ENCODE results near the gene LY86.
"Not testable (repeated sequence)": the region's sequence is repeated elsewhere in the genome, so short reads cannot be mapped to it uniquely, and the experiment has no call there.

Gene LY86

DNA sequence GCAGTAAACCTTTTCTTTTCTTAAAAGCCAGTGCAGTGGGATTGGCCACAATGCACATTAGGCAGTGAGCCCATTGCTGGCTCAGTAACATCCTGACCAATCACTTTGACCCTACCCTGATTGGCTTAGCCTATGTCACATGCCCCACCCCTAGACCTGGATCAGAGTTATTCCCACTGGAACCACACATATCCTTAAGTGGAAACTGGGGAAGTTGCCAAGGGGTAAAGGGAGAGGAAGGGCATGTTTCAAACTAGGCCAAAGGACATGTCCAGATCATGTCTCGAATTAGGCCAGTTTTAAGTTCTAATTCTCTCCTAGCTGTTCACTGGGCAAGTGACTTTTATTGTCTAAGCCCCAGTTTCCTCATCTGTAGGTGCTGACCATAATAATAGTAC is 69.3 kb downstream of the LY86 start:
- Mint-ChIP-seq H3K27me3 (no peaks in the 10 kb centered on the region), H3K36me3 (ENCODE audit: low read depth) (no peaks in the 10 kb centered on the region), H3K27ac (peak overlapping the region; percentile 92), H3K9me3 (no peaks in the 10 kb centered on the region), H3K4me3 (no peak overlapping the region), H3K4me1 (ENCODE audit: low read depth) (peaks cover 68% of the 10 kb centered on the region)

DNA sequence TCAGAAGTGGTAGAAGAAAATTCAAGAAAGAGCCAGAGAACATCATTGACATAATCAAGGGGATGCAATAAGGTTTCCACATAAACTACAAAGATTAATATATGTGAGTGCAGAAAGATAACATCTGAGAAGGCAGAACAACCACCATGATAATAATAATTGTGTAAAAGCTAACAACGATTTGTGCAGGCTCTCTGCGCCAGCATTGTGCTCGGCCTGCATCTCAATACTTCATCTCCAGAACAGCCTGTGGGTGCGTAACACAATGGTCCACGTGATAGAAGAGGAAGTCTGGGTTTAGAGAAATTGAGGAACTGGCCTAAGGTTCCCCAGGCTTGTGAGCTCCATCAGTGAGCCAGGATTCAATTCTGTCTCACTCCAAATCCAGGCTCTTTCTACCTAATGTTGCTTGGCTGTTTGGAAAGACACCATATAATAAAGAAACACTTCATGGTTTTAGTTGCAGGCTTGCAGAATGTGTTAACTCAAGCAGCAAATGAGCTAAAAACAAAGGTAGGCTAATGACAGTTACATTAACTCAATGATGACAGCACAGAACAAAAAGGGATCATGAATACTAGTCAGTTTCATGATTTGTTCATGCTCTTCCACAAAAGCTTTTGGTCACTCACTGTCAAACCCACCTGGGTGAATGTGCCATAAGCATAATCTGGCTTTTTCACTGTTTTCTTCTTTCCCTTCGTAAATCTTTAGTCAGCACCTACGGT is 71.2 kb downstream of the LY86 start:
- no peaks in the 10 kb centered on the region for H3K27me3 Mint-ChIP-seq
- H3K9me3 Mint-ChIP-seq: no peaks in the 10 kb centered on the region
- peaks cover 55% of the 10 kb centered on the region for H3K4me1 Mint-ChIP-seq (ENCODE audit: low read depth)
- H3K27ac Mint-ChIP-seq: peak overlapping the region; percentile 83
- H3K36me3 Mint-ChIP-seq (ENCODE audit: low read depth): no peaks in the 10 kb centered on the region
- H3K4me3 Mint-ChIP-seq: no peak overlapping the region

DNA sequence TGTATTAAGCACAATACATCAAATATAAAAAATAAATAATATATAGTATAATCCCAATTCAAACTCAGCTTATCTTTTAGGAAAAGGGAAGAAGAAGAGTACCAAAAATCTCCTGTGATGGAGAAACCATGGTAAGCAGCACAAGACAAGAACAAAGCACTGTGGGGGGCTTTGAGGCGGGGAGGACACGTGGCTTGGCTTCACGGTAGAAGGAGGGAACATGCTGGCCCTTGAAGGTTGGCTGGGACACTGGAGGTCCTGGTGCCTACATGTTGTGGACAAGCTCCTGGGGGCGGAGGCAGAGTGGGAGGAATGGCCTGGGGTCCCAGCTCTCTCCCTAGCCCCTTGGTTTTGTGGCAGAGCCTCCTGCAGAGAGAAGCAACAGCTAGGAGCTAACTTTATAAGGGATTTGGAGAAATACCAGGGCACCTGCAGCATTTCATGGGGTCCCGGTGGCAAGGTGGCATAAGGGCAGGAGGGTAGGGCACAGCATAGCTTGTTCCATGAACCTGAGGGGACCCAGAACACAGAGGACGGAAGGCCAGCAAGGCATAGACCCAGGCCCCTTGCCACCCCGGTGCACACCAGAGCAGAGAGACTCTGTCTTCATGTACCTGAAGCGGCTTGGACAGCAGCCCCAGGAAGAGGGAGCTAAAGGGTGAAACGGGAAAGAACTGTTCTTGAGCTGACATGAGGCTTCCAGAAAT is 72.0 kb downstream of the LY86 start:
- no peaks in the 10 kb centered on the region for H3K27me3 Mint-ChIP-seq
- no peak overlapping the region for H3K27ac Mint-ChIP-seq
- peaks cover 47% of the 10 kb centered on the region for H3K4me1 Mint-ChIP-seq (ENCODE audit: low read depth)
- H3K9me3 Mint-ChIP-seq: no peaks in the 10 kb centered on the region
- no peak overlapping the region for H3K4me3 Mint-ChIP-seq
- no peaks in the 10 kb centered on the region for H3K36me3 Mint-ChIP-seq (ENCODE audit: low read depth)

DNA sequence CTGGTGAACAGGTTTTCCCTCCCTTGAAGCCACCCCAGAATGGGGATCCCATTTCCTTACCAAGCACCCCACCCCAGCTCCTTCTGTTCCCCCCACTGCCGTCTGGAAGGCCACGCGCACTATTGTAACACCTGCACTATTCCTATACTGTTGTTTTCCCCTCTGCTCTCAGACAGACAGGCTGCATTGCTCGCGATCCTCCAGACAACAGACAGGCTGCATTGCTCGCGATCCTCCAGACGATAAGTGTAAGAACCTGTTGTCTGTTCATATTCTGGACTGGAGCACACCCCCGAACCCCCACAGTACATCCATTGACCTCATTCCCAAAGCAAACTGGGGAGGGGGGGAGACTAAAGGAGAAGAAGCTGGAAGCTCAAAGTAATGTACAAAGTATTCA is 72.7 kb downstream of the LY86 start:
- H3K27ac Mint-ChIP-seq: no peak overlapping the region
- peaks cover 40% of the 10 kb centered on the region for H3K4me1 Mint-ChIP-seq (ENCODE audit: low read depth)
- no peaks in the 10 kb centered on the region for H3K9me3 Mint-ChIP-seq
- no peak overlapping the region for H3K4me3 Mint-ChIP-seq
- H3K27me3 Mint-ChIP-seq: no peaks in the 10 kb centered on the region
- H3K36me3 Mint-ChIP-seq (ENCODE audit: low read depth): no peaks in the 10 kb centered on the region

DNA sequence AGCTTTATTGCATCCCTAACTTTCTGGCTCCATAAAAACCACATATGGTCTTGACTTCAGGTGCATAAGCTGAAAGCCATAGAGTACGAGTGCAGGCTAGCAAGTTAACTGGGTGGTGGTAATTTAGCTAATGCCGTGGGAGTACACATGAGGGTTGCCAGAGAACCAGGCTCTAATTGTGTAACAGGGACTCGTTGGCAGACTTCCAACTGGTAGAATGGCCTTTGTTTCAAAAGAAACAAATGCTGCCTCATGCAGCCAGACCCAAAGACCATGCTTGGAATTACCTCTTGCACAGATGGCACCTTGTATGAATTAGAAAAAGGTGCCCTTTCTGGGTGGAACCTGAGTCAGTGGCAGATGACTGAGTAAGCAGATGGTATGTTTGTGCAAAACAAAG is 73.2 kb downstream of the LY86 start:
- no peaks in the 10 kb centered on the region for H3K36me3 Mint-ChIP-seq (ENCODE audit: low read depth)
- H3K4me3 Mint-ChIP-seq: no peak overlapping the region
- H3K27ac Mint-ChIP-seq: no peak overlapping the region
- H3K9me3 Mint-ChIP-seq: no peaks in the 10 kb centered on the region
- H3K4me1 Mint-ChIP-seq (ENCODE audit: low read depth): peaks cover 36% of the 10 kb centered on the region
- no peaks in the 10 kb centered on the region for H3K27me3 Mint-ChIP-seq

DNA sequence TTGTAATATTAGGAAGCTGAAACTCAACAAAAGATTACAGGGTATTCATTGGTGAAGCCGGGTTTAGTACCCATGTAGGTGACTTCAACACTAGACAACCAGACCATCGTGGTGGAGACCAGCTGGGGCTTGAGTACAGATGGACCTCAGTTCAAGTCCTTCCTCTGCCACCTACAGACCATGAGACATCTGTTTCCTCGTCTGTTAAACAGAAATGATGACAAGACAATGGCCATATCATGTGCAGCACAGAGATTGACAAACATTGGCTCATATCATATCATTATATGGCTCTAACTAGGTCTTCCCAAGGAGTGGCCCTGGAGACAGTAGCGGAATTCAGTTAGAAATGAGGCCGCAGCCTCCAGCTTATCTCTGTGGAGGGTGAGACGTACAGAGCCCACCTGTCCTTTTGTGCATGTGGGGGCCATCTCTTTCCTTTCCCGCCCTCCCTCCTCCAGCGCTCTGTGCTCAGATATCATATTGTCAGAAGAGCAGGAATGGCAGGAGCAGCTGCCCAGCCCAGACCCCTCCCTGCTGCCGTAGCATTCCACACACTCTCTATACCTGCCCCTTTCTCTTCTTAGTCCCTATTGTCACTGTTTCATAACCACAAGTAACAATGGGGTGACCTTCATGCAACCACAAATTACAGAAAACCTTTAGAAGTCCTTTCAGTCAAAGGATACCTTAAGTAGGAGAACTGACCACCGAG is 75.1 kb downstream of the LY86 start:
- no peak overlapping the region for H3K27ac Mint-ChIP-seq
- H3K4me1 Mint-ChIP-seq (ENCODE audit: low read depth): peaks cover 18% of the 10 kb centered on the region
- no peak overlapping the region for H3K4me3 Mint-ChIP-seq
- H3K36me3 Mint-ChIP-seq (ENCODE audit: low read depth): no peaks in the 10 kb centered on the region
- H3K9me3 Mint-ChIP-seq: no peaks in the 10 kb centered on the region
- H3K27me3 Mint-ChIP-seq: no peaks in the 10 kb centered on the region

DNA sequence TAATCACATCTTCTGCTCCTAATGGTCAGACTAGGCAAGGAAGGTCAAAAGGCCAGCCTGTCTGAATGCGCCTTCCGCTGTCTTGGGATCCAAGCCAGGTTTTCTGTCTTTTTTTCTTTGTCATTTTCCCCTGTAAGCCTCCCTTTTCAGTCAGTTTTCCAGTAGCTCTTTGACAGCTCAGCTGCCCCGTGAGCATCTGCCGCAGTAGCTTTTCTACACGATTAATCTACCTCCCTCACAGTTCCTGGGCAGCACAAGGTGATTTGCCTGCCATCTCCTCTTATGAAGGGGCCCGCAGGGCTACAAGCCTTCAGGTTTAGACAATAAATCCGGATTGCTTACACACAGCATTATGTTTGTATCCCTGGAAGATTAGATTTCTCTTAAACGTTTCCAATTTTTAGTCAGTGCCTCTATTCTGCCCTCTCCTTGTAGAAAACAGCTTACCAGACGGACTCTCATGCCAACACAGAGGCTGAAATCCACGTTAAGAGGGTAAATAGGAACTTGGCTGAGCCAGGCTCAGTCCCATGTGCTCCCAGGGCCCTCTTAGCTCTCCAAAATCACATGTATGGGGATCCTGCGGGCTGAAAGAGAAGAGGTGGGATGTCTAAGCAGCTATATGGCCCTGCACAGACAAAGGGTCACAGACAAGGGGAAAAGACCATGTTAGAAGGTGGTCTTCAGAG is 77.2 kb downstream of the LY86 start:
- Mint-ChIP-seq H3K4me1 (ENCODE audit: low read depth) (peaks cover 8% of the 10 kb centered on the region), H3K27ac (no peak overlapping the region), H3K9me3 (peaks cover 4% of the 10 kb centered on the region), H3K4me3 (no peak overlapping the region), H3K27me3 (peaks cover 4% of the 10 kb centered on the region), H3K36me3 (ENCODE audit: low read depth) (no peaks in the 10 kb centered on the region)

DNA sequence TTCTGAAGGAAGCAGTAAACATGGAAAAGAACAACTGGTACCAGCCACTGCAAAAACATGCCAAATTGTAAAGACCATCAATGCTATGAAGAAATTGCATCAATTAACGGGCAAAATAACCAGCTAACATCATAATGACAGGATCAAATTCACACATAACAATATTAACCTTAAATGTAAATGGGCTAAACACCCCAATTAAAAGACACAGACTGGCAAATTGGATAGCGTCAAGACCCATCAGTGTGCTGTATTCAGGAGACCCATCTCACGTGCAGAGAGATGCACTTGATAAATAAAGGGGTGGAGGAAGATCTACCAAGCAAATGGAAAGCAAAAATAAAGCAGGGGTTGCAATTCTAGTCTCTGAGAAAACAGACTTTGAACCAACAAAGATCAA is 81.6 kb downstream of the LY86 start:
- not testable (repeated sequence) for H3K36me3 Mint-ChIP-seq (ENCODE audit: low read depth); H3K4me3 Mint-ChIP-seq; H3K27me3 Mint-ChIP-seq; H3K27ac Mint-ChIP-seq; H3K9me3 Mint-ChIP-seq; H3K4me1 Mint-ChIP-seq (ENCODE audit: low read depth)

DNA sequence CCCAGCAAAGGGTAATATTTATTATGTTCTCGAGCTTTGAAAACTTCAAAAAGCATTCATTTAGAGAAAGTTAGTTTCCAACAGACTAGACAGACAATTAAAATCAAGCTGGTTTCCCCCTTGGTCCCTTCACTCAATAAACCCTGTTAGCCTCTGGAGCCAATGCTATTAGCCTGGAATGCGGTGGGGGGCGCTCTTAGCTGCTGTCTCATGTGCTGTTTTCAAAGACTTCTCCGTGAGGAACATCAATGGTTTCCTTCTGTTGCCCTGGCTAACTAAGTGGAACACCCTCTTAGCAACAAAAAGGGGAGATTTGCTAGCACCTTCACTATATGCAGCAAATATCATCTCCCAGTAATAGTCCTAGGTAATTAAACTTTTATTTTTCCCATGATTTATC is 86.4 kb downstream of the LY86 start:
- no peak overlapping the region for H3K4me3 Mint-ChIP-seq

DNA sequence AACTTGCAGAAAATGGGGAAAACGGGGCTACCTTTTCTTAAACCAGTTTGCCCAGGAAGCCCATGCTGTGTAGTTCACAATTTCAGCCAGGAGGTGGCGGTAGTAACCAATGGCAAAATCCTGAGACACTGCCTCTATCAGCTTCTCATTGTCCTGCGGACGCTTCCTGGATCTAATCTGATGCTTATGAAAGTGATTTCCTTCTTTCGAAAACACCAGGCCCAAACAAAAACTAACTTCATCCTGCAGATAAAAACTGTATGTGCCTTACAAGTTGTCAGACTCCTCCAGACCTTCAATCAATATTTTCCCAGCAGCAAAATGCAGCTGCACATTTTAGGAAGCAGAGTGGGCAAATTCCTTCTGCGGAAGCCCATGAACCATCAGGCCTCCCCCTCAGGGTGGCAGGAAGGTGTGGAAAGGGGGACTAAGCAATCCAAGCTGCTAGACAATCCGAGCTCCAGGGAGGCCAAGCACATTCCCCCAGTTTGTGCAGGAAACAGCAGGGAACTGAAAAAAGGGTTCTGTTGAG is 88.5 kb downstream of the LY86 start:
- Mint-ChIP-seq H3K4me1 (ENCODE audit: low read depth) (peaks cover 6% of the 10 kb centered on the region), H3K9me3 (no peaks in the 10 kb centered on the region), H3K4me3 (no peak overlapping the region), H3K27me3 (peaks cover 4% of the 10 kb centered on the region), H3K36me3 (ENCODE audit: low read depth) (no peaks in the 10 kb centered on the region), H3K27ac (no peak overlapping the region)

More for the DNA sequence above, 86.4 kb downstream of the LY86 start:
- Mint-ChIP-seq H3K27me3 (peaks cover 4% of the 10 kb centered on the region), H3K36me3 (ENCODE audit: low read depth) (no peaks in the 10 kb centered on the region), H3K27ac (no peak overlapping the region), H3K4me1 (ENCODE audit: low read depth) (peaks cover 6% of the 10 kb centered on the region), H3K9me3 (no peaks in the 10 kb centered on the region)

DNA sequence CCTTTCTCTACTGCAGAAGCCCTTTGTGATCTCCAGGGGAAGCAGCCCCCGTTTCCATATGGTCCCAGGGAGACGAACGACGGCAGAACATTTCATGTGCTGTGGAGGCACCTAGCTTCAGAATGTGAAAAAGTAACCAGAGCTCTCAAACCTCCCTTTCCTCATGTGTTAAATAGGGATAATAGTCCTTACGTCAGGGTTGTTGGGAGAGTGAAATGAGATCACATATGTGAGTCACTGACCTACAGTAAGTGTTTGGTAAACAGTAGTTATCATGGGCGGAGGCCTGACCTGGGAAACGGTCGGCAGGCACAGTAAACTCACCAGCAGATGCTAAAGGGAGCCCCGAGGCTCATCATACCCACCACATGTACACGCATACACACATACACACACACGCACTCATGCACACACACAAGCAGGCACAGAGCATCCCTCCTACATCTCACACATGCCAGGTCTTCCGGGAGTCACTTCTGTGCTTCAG is 89.7 kb downstream of the LY86 start:
- peaks cover 6% of the 10 kb centered on the region for H3K4me1 Mint-ChIP-seq (ENCODE audit: low read depth)

DNA sequence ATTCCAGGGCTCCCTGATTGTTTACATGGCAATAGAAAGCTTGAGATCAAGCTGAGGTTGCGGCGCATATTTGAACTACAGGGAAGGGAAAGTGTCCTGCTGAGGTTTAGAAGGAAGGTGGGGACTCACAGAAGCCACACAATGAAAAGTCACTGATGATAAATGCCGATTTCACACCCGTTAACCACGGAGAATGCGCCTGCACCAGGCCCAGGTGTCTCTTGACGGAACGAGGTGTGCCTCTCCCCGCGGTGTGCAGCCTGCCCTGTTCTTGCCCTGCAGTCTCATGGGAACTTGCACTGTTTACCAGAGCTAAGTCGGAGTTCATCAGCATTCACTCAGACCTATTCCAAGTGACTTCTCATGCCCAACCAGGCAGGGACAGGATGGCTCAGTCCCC is 90.3 kb downstream of the LY86 start:
- peaks cover 7% of the 10 kb centered on the region for H3K4me1 Mint-ChIP-seq (ENCODE audit: low read depth)
- H3K27ac Mint-ChIP-seq: no peak overlapping the region
- H3K9me3 Mint-ChIP-seq: no peaks in the 10 kb centered on the region
- H3K27me3 Mint-ChIP-seq: peaks cover 4% of the 10 kb centered on the region
- no peak overlapping the region for H3K4me3 Mint-ChIP-seq
- no peaks in the 10 kb centered on the region for H3K36me3 Mint-ChIP-seq (ENCODE audit: low read depth)

More for the DNA sequence above, 89.7 kb downstream of the LY86 start:
- no peak overlapping the region for H3K4me3 Mint-ChIP-seq
- no peaks in the 10 kb centered on the region for H3K9me3 Mint-ChIP-seq
- H3K27me3 Mint-ChIP-seq: peaks cover 4% of the 10 kb centered on the region
- no peaks in the 10 kb centered on the region for H3K36me3 Mint-ChIP-seq (ENCODE audit: low read depth)
- no peak overlapping the region for H3K27ac Mint-ChIP-seq

DNA sequence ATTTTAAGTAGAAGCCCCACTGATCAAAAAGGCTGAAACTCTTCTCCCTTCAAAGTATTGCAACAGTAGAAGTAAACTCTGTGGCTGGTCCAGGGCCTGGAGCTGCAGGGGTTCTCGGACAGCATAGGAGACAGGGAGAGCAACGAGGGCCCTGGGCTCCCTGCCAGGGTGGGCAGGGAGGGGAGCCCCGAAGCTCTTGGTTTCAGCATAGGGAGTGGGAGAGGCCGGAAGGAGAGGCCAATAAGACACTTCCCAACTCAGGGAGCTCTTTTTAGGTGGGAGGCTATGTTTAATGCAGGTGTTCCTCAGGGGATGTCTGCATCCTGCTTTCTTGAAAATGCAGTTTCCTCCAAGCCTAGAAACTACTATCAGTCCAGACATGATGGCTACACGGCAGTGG is 91.1 kb downstream of the LY86 start:
- peaks cover 15% of the 10 kb centered on the region for H3K4me1 Mint-ChIP-seq (ENCODE audit: low read depth)
- H3K36me3 Mint-ChIP-seq (ENCODE audit: low read depth): no peaks in the 10 kb centered on the region
- H3K9me3 Mint-ChIP-seq: no peaks in the 10 kb centered on the region
- H3K27ac Mint-ChIP-seq: no peak overlapping the region
- no peak overlapping the region for H3K4me3 Mint-ChIP-seq
- H3K27me3 Mint-ChIP-seq: peaks cover 4% of the 10 kb centered on the region

DNA sequence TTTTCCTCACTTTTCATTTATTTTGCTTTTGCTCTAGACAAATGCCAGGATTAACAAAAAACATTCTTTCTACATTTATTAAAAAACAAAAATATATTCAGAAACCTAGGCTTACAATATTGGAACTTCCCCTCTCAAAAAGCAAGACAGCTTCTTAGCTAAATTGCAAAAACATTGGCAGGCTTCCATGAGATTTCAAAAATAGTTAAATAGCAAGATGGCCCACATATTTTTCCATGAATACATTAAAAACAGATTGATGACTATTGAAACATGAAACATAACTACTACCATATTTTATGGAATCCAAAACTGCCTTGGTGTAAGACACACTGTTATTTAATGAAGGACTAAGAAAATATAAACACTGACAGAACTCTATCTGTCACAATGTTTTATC is 92.0 kb downstream of the LY86 start:
- no peaks in the 10 kb centered on the region for H3K36me3 Mint-ChIP-seq (ENCODE audit: low read depth)
- H3K27ac Mint-ChIP-seq: no peak overlapping the region
- peaks cover 22% of the 10 kb centered on the region for H3K4me1 Mint-ChIP-seq (ENCODE audit: low read depth)
- no peak overlapping the region for H3K4me3 Mint-ChIP-seq
- peaks cover 4% of the 10 kb centered on the region for H3K27me3 Mint-ChIP-seq
- no peaks in the 10 kb centered on the region for H3K9me3 Mint-ChIP-seq
